Gastrocnemius medialis (tissue), 4 donors: ENCODE data around the gene ITPKB. TPM values are rescaled to one million over a fixed set of nuclear protein-coding genes. Genes with fewer than 3 reads are reported as not detected.

ENCODE experiments used
- ATAC-seq, 2 donors: fragments of 150-250 bp; one replicate each; pipeline ENCODE4 v1.9.1; 2016
- DNase-seq, 2 donors: peaks; one replicate each; pipeline ENCODE4 v3.0.0-alpha.2; 2019
- H3K27ac ChIP-seq, 4 donors: fragments of 200-600 bp; sonication (generic); 1 replicate in 1 of 4; 2 replicates in 3 of 4; pipeline ENCODE4 v1.5.1; 2016 to 2018; ENCODE audit warnings: mild to moderate bottlenecking in 2 of 4, moderate library complexity in 1 of 4
- H3K27me3 ChIP-seq, 3 donors: fragments of 200-600 bp; sonication (generic) in 2 of 3; 1 replicate in 1 of 3; 2 replicates in 2 of 3; pipeline versions ENCODE4 v1.5.1 to v1.6.0; 2016 to 2019; ENCODE audit warnings: mild to moderate bottlenecking in 1 of 3, moderate library complexity in 1 of 3
- H3K36me3 ChIP-seq, 2 donors: fragments of 200-600 bp; sonication (generic) in 1 of 2; one replicate each; pipeline ENCODE4 v1.5.1; 2017 to 2018
- H3K4me1 ChIP-seq, 2 donors: fragments of 200-600 bp; sonication (generic) in 1 of 2; one replicate each; pipeline ENCODE4 v1.5.1; 2016 to 2017; ENCODE audit warnings: mild to moderate bottlenecking in 2 of 2
- H3K4me3 ChIP-seq, 4 donors: fragments of 200-600 bp; sonication (generic) in 3 of 4; 1 replicate in 1 of 4; 2 replicates in 3 of 4; pipeline ENCODE4 v1.5.1; 2016 to 2019; ENCODE audit warnings: mild to moderate bottlenecking in 2 of 4
- H3K9me3 ChIP-seq, 3 donors: fragments of 200-600 bp; sonication (generic) in 2 of 3; 1 replicate in 1 of 3; 2 replicates in 2 of 3; pipeline ENCODE4 v1.5.1; 2016 to 2019
- CTCF ChIP-seq, 5 experiments: fragments of 450-650 bp in 3 of 5; fragments of 200-600 bp in 2 of 5; sonication (generic) in 2 of 5; IDR thresholded peaks in 4 of 5; conservative IDR thresholded peaks in 1 of 5; 1 replicate in 4 of 5; 2 replicates in 1 of 5; pipeline ENCODE4 v1.5.1; 2016 to 2019; ENCODE audit warnings: antibody characterized with exemption in 5 of 5, mild to moderate bottlenecking in 3 of 5, moderate library complexity in 3 of 5
- POLR2A ChIP-seq, 2 donors: fragments of 450-650 bp; IDR thresholded peaks; one replicate each; pipeline ENCODE4 v1.6.1; 2017; ENCODE audit warnings: antibody characterized with exemption in 2 of 2, mild to moderate bottlenecking in 2 of 2, moderate library complexity in 2 of 2
- in situ Hi-C, 4 donors: fragments of 200-750 bp; cut with MboI; loops; one replicate each; pipeline versions ENCODE4 v1.15.0 to v1.8.0; 2017; ENCODE audit warnings: low sequenced_read_pairs in 4 of 4
- intact Hi-C: fragments of 100-400 bp; cut with DNase I; formaldehyde crosslinking; loops from one replicate; pipeline ENCODE4 v1.15.1; 2023; ENCODE audit warnings: low total_unique reads
- total RNA-seq, 4 donors: library from RNA; depleted of rRNA; stranded (reverse); fragments of >200 nt; gene quantifications; one replicate each; pipeline versions ENCODE4 v1.1.0 to v1.2.3, GENCODE V29; 2016

ITPKB gene
- total RNA-seq, 4 donors from 2014 or later, result 7.1 to 13.9 (median 7.8) TPM

GRCh38 chr1:226626577-226626956 lies 112.5 kb downstream of the ITPKB start:
- H3K36me3 ChIP-seq, result no peaks in the 10 kb centered on the region
- in situ Hi-C loops, result loop anchor here in 1 of 4 donors (25.0 kb wide), 1 partner anchor 811 kb away; no protein-coding TSS in a partner anchor
- H3K4me3 ChIP-seq, result no peak overlapping the region
- H3K9me3 ChIP-seq, result peaks cover 0 to 4% (median 0%) of the 10 kb centered on the region in 3 donors
- peak overlapping the region in 3 of 4 donors; percentile 20 to 38 (median 32) for H3K27ac ChIP-seq
- peak; percentile 59 to 68 for DNase-seq
- intact Hi-C loops, result loop anchor here (5.0 kb wide), 1 partner anchor 816 kb away; no protein-coding TSS in a partner anchor
- H3K27me3 ChIP-seq, result no peaks in the 10 kb centered on the region
- peaks cover 0 to 5% of the 10 kb centered on the region in 2 donors for H3K4me1 ChIP-seq
- TF ChIP-seq CTCF (IDR thresholded peaks at IDR 0.05 in 4 of 5, conservative IDR thresholded peaks at IDR 0.05 in 1 of 5), result peak; percentile 87 to 96 (median 91)
- TF ChIP-seq POLR2A (IDR thresholded peaks at IDR 0.05), result no peak
- ATAC-seq, result peak; percentile 73 to 82

- H3K36me3 ChIP-seq, result no peaks in the 10 kb centered on the region
- H3K9me3 ChIP-seq, result peaks cover 0 to 4% (median 0%) of the 10 kb centered on the region in 3 donors
- intact Hi-C loops (loop anchor here (5.0 kb wide), 1 partner anchor 816 kb away; no protein-coding TSS in a partner anchor), in situ Hi-C loops (loop anchor here in 1 of 4 donors (25.0 kb wide), 1 partner anchor 811 kb away; no protein-coding TSS in a partner anchor)
- ATAC-seq, result peak; percentile 8 to 22
- no peak overlapping the region for H3K27ac ChIP-seq
- no peak overlapping the region for H3K4me3 ChIP-seq
- H3K27me3 ChIP-seq, result no peaks in the 10 kb centered on the region
- DNase-seq, result peak in 1 of 2 donors; percentile 9
- H3K4me1 ChIP-seq, result peaks cover 0 to 3% of the 10 kb centered on the region in 2 donors
- TF ChIP-seq CTCF (IDR thresholded peaks at IDR 0.05 in 4 of 5, conservative IDR thresholded peaks at IDR 0.05 in 1 of 5), result no peak
- no peak for TF ChIP-seq POLR2A (IDR thresholded peaks at IDR 0.05)
Measured at GRCh38 chr1:226625832-226626576, 113.1 kb downstream of the ITPKB start.

GRCh38 chr1:226625326-226625725 lies 113.8 kb downstream of the ITPKB start:
- Histone ChIP-seq H3K36me3 (no peaks in the 10 kb centered on the region), H3K4me1 (peaks cover 0 to 3% of the 10 kb centered on the region in 2 donors), H3K27me3 (no peaks in the 10 kb centered on the region), H3K9me3 (peaks cover 0 to 4% (median 0%) of the 10 kb centered on the region in 3 donors), H3K27ac (no peak overlapping the region), H3K4me3 (no peak overlapping the region)
- ATAC-seq (no peak), DNase-seq (peak in 1 of 2 donors; percentile 7)
- TF ChIP-seq CTCF (IDR thresholded peaks at IDR 0.05 in 4 of 5, conservative IDR thresholded peaks at IDR 0.05 in 1 of 5) (no peak), POLR2A (IDR thresholded peaks at IDR 0.05) (no peak)
- in situ Hi-C loops, result loop anchor here in 1 of 4 donors (25.0 kb wide), 1 partner anchor 812 kb away; no protein-coding TSS in a partner anchor
- intact Hi-C loops, result loop anchor here (5.0 kb wide), 1 partner anchor 817 kb away; no protein-coding TSS in a partner anchor

- Histone ChIP-seq H3K4me3 (no peak overlapping the region), H3K9me3 (peaks cover 0 to 4% (median 0%) of the 10 kb centered on the region in 3 donors), H3K27ac (no peak overlapping the region), H3K36me3 (no peaks in the 10 kb centered on the region), H3K27me3 (no peaks in the 10 kb centered on the region), H3K4me1 (peaks cover 0 to 3% of the 10 kb centered on the region in 2 donors)
- in situ Hi-C loops (loop anchor here in 1 of 4 donors (25.0 kb wide), 1 partner anchor 813 kb away; no protein-coding TSS in a partner anchor), intact Hi-C loops (no loop called here)
- peak in 1 of 2 donors; percentile 8 for DNase-seq
- no peak for ATAC-seq
- no peak for TF ChIP-seq POLR2A (IDR thresholded peaks at IDR 0.05)
- TF ChIP-seq CTCF (IDR thresholded peaks at IDR 0.05 in 4 of 5, conservative IDR thresholded peaks at IDR 0.05 in 1 of 5), result no peak
Measured at GRCh38 chr1:226624526-226624925, 114.6 kb downstream of the ITPKB start.
